ENCODE results near the gene RTN4RL1. TPM values are rescaled to one million over a fixed set of nuclear protein-coding genes. Genes with fewer than 3 reads are reported as not detected.

Gene RTN4RL1
- total RNA-seq, 2 experiments from 2014 or later: 1.3 to 1.5 TPM

DNA sequence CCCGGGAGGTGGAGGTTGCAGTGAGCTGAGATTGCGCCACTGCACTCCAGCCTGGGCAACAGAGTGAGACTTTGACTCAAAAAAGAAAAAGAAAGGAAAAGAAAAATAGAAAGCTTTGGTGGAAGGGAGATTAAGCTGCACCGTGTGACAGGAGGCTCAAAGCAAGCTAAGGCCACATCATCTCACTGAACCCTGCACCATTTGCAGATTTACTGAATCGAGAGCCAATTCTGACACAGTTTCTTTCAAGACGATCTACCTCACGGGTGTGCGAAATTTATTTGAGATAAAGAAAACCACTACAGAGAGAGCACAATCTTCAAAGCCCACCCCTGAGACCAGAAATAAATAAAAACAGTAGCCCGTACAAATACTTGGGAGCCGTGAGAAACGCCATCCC, 49.6 kb downstream of the RTN4RL1 start:
- CTCF ChIA-PET: no interaction called here
- POLR2A ChIA-PET: interaction anchor here (0.5 kb wide), 1 partner anchor 547 kb away, joined by 9 read pairs; no protein-coding TSS in a partner anchor

DNA sequence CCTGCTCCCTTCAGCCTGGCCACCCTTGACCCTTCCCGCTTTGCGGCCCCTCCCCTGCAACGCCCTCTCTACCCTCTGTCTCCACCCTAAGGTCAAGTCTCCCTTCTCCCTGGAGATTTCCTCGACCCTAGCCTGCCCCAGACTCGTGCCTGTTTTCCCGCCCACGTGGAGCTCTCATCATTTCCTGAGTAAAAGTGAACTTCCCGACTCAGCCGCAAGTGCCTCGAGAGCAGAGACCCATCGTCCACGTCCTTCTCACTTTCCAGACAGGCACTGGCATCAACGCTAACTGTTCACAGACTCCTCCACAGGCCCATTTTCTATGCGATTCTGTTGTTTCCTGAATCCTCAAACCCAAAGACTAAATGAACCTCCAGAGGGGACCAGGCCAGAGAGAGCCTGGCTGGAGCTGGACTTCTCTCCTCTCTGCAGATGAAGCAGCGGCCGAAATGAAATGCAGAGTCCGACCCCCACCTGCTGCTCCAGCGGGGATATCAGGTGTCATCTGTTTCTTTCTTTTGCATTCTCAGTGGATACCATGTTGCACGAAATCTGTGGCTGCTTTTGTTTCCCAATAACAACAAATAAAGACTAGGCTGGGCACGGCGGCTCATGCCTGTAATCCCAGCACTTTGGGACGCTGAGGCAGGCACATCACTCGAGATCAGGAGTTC, 52.5 kb downstream of the RTN4RL1 start:
- ChIA-PET POLR2A (no interaction called here), CTCF (interaction anchor here (0.5 kb wide), 1 partner anchor 148 kb away, joined by 3 read pairs; no protein-coding TSS in a partner anchor)

DNA sequence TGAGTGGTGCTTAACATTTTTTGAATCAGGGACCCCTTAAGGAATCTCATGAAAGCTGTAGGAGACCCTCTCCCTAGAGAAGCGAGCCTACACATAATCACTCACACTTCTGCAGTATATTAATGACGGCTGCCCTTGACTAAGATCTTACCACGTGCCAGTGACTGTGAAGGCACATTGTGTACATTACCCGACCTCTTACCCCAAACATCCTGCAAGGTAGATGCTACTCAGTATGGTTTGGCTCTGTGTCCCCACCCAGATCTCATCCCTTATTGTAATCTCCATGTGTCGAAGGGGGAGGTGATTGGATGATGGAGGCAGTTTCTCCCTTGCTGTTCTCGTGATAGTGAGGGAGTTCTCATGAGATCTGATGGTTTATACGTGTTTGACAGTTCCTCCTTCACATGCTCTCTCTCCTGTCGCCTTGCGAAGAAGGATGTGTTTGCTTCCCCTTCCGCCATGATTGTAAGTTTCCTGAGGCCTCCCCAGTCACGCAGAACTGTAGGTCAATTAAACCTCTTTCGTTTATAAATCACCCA, 54.2 kb downstream of the RTN4RL1 start:
- CTCF ChIA-PET: interaction anchor here (0.9 kb wide), 1 partner anchor 12 kb away, joined by 3 read pairs; no protein-coding TSS in a partner anchor

DNA sequence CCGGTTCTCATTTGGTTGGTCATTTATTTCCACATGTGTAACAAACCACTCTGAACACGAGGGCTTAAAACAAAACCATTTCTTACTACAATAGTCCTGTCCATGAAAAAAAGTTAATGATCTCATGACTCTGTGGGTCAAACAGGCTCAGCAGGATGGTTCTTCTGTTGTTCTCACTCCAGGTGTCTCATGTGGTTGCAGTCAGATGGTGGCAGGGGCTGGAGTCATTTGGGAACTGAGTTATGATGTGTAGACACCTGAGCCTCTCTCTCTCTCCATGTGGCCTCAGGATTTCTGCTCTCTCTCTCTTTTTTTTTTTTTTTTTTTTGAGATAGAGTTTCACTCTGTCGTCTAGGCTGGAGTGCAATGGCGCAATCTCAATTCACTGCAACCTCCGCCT, 55.4 kb downstream of the RTN4RL1 start:
- POLR2A ChIA-PET: no interaction called here
- CTCF ChIA-PET: interaction anchor here (0.9 kb wide), 1 partner anchor 13 kb away, joined by 3 read pairs; no protein-coding TSS in a partner anchor

More for the DNA sequence above, 54.2 kb downstream of the RTN4RL1 start:
- POLR2A ChIA-PET: no interaction called here

DNA sequence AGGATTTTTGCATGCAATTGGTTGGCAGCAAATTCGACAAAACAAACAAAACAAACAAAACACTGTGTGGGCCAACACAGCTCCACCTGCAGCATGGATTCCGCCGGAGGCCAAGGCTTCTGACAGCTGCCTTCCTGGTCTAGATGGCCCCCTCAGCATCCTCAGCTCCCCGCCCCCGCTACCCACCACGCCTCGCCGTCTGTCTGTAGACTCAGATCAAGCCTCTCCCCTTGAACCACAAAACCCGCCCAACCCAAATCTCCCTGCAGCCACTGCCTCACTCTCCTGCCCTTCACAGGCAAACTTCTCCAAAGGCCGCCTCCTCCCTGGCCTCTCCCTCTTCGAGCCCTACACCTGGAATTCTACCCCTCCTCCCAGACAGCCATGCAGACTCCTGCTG, 57.9 kb downstream of the RTN4RL1 start:
- ChIA-PET POLR2A (no interaction called here), CTCF (no interaction called here)

DNA sequence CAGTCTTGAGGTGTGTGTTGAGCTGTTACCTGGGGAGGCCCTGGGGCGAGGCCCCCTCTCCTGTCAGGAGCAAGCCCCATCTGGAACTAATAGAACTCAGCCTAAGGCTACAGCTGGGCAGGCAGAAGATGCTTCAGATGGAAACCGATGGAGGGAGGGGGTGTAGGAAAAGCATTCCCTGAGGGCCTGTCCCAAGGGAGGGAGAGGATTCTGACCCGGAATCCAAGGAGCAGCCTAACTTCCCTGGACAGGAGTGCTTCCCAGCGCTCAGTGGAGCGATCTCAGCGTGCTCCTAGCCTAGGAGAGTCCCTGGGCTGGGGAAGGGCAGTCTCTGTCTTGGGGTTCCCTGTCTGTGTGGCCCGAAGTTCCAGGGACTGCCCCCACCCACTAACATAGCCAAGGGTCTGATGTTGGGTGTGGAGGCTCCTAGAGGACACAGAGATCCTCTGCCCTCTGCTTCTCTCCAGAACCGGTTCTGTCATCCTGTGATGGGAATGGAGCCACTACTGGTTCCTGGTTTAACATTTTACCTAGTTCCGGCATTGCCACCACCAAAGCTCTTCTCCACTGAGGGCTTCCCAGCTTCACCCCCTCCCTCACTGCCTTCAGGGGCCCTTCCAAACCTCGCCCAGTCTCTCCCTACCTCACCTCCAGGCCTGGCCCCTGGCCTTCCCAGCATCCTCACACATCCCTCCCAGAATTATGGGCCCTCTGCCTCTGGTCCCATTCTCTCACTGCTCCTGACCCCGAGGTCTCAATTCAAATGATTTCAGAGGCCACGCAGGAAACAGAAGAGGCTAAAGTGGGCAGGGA, 58.7 kb downstream of the RTN4RL1 start:
- ChIA-PET CTCF (no interaction called here), POLR2A (no interaction called here)

DNA sequence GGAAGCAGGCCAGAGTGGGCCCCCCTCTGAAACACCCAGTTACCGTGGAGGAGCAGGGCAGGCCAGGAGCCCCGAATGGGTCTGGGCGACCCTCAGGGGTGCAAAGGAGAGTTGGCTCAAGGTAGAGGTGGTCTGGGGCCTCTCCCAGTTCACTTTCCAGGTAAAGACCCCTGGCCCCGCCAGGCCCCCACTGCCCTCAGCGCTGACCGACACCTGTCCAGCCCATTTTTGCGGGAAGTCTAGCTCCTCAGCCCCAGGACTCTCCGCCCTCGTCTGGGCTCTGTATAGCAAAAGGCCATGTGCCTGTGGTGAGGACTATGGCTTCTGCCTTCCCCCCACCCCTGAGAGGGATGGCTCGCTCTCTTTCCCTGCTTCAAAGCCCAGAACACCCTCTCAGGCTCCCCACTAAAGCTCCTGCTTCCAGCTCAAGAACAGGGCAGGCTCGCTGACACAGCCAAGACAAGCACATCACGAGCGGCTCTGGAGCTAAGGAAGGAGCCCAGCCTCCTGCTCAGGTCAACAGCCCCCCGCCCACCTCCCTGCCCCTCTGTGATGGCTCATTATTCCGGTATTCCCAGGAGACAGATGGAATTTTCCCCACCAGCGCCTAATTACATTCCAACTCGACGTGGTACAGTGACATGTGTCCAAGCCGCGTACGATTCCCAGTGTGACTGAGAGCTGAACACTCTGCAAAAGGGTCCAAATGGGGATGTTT, 59.4 kb downstream of the RTN4RL1 start:
- ChIA-PET CTCF (no interaction called here), POLR2A (no interaction called here)

DNA sequence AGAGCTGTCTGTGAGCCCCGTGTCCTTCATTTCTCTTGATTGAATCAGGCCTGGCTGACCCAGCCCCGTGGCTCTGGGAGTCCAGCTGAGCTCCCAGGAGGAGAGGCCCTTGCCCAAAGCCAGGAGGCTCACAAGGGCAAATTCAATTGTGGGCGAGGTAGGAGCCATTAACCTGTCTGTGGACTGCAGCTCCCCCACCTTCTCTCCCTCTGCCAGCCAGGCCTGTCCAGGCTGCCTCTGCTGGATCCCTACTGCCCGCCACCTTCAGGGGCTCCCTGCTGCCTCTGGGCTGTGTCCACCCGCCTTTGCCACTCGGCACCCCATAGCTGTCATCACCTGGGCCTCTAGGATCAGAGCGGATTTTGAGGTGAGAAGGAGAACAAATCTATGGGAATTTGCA, 61.9 kb downstream of the RTN4RL1 start:
- ChIA-PET POLR2A (no interaction called here), CTCF (no interaction called here)

DNA sequence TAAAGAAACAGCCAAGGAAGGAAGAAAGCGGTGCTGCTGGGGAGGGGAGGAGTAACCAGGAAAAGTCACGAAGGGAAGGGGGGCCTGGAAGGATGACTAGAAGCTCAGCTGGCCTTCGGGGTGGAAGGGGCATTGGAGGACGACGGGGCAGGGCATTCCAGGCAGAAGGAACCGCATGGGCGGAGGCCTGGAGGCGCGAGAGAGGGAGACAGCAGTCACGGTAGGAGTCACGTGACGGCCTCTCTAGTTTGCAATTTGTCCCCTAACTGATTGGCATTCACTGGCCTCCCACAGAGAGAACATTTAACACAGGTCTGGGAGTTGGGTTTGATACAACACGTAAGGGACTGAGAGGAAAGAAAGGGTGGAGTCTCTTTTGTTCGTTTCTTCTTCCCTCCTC, 63.9 kb downstream of the RTN4RL1 start:
- CTCF ChIA-PET: no interaction called here

DNA sequence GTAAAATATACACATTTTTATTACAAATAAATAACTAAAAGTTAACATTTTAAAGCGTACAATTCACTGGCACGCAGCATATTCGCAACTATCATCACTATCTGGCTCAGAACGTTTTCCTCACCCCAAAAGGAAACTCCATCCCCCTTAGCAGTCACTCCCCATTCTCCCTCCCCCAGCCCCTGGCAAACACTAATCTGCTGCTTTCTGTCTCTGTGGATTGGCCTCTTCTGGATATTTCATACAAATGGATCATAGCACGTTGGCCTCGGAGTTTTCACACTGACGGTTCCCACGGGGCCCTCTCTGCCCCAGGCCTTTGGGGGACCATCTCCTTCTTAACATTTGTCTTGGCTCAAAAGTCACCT, 64.6 kb downstream of the RTN4RL1 start:
- CTCF ChIA-PET: no interaction called here
- POLR2A ChIA-PET: no interaction called here

More for the DNA sequence above, 63.9 kb downstream of the RTN4RL1 start:
- POLR2A ChIA-PET: no interaction called here

DNA sequence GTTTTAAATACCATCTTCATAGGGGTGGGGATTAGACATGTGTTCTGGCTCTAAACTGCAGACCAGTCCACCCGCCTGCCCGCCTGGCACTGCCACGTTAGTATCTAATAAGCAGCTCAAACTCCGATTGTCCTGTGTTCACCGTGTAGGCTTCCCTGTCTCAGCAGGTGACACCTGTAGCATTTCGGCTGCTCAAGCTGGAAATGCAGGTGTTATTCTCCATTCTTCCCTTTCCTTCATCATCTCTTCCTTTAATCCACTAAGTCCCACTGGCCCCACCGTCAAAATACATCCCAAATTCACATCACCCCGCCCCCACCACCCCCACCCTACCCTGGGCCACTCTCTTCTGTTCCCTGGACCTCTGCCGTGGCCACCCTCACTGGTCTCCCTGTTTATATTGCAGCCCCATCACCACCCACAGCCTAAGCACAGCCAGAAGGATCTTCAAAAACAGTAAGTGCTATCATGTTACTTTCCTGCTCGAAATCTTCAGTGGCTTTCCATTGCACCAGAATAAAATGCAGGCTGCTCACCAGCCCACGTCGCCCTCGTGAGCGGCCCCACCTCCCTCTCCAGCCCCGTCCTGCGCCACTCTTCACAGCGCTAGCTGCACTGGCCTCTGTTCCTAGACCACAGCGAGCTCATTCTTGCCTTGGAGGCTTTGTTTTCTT, 65.1 kb downstream of the RTN4RL1 start:
- CTCF ChIA-PET: no interaction called here
- POLR2A ChIA-PET: no interaction called here

DNA sequence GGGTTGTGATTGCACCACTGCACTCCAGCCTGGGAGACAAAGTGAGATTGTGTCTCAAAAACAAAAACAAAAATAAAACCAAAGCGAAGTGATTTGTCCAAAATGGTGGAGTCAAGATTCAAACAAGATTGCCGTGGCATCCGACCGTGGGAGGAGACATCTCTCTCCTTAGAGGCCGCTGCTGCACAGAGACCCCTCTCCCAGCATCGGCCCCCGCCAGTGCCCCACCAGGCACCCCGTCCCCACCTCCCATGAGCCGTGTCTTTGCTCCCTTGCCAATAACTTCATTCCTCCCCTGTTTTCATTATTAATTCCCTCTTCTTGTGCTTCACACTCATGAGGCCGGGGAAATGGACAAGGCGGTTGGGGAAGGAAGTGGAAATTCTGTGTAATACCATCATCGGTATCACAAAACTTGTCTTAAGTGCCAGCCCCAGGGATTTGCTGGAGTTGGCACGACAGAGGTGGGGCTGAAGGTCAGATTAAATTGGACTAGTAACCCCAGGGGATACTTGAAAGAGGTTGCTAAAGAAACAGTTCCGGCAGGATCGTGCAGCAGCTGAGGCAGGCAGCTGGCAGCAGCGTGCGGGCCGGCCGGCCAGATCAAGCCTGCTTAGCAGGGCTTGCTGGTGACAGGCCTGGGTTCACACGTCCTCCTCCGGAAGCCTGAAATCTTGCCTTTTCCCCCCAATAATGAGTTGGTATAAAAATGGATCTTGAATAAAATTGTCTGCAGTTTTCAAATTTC, 66.8 kb downstream of the RTN4RL1 start:
- POLR2A ChIA-PET: no interaction called here
- CTCF ChIA-PET: no interaction called here

DNA sequence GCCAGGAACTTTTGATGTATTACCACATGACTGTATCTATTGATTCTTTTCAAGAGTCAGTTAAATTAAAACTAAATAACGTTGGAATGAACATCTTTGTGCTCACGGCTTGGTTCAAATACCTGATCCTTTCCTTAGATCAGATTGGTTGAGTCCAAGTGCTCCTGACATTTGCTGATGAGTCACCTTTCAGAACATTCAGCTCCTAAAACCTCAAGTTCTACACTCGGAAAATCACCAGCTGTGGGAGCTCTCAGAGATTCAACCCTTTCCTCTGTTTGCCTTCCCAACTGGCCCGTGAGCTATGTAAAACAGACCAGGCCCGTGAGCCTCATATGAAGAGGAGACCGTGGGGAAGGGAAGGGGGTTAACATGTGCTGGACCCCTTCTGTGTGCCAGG, 68.1 kb downstream of the RTN4RL1 start:
- POLR2A ChIA-PET: no interaction called here

DNA sequence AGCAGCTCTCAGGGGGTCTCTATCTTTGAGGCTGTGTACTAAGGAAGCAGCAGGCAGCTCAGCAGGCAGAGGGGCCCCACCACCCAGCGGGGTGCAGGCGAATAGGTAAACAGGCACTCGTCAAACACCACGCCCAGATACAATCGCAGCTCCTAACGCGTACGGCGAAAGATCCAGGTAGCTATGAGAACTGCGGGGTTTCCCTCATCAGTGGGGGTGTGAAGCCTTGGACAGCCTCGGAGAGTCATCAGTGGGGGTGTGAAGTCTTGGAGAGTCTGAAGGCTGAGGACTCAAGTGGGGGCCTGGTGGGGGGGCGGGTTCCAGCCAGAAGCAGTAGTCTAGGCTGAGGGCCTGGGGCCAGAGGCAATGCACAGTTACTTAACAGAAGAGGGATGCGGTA, 69.0 kb downstream of the RTN4RL1 start:
- POLR2A ChIA-PET: no interaction called here
- CTCF ChIA-PET: no interaction called here

More for the DNA sequence above, 68.1 kb downstream of the RTN4RL1 start:
- CTCF ChIA-PET: no interaction called here

DNA sequence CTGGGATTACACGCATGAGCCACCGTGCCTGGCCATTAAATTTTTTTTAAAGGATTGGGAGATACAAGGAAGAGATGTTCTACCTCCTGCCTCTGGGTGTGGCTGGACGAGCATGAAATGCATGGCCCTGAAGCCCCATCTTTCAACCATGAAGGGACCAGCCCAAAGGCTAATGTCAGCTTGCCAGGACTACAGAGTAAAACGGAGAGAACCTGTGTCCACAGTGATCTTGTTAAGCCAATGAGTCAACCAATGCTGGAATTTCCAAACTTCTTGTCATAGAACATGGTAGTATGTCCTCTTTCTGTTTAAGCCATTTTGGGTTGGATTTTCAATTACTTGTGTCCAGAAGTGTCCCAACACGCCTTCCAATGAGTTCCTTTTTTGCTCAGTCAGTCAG, 71.3 kb downstream of the RTN4RL1 start:
- CTCF ChIA-PET: no interaction called here
- POLR2A ChIA-PET: no interaction called here

DNA sequence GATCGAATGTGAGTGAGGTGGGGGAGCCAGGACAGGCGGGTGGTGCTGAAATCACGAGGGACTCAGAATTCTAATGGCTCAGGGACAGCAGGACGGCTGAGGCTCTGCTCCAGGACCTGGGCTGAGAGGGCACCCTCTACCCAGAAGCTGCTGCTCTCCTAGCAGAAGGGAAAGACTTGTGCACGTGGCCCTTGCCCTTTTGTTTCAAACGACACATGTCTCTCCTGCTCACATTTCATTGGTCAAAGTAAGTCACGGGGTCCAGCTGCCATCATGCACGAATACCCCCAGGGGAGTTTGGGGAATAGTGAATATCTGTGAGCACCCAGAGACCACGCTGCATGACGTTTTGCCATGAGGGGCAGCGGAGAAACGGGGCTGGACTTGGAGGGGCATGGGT, 73.2 kb downstream of the RTN4RL1 start:
- ChIA-PET CTCF (no interaction called here), POLR2A (no interaction called here)

DNA sequence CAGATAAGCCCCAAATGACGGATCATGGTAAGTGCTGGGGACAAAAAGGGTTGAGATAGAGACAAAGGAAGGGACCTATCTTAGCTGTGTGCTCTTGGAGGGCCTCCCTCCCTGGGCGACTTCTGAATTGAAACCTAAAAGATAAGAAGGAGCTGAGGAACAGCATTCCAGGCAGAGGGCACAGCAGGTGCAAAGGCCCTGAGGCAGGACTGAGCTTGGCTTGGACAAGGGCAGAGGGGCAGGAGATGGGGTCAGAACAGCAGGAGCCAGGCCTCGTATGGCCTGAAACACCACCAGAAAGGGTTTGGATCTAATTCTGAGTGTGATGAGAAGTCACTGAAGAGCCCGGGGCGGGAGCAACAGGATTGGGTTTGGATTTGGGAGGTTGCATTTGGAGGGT, 75.4 kb downstream of the RTN4RL1 start:
- ChIA-PET POLR2A (no interaction called here), CTCF (no interaction called here)

DNA sequence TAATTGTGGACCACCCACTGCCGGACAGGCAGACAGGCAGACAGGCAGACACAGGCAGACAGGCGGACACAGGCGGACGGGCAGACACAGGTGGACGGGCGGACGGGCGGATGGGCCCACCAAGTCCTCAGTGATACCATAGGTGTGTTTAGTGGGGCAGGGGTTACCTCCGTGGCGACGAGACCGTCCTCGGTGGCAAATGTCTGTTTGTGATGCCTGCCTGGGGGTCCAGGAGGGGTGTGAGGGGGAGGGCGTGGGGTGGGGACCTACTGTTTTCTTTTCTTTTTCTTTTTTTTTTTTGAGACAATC, 76.7 kb downstream of the RTN4RL1 start:
- CTCF ChIA-PET: interaction anchor here (0.6 kb wide), 1 partner anchor 180 kb away, joined by 3 read pairs; no protein-coding TSS in a partner anchor

DNA sequence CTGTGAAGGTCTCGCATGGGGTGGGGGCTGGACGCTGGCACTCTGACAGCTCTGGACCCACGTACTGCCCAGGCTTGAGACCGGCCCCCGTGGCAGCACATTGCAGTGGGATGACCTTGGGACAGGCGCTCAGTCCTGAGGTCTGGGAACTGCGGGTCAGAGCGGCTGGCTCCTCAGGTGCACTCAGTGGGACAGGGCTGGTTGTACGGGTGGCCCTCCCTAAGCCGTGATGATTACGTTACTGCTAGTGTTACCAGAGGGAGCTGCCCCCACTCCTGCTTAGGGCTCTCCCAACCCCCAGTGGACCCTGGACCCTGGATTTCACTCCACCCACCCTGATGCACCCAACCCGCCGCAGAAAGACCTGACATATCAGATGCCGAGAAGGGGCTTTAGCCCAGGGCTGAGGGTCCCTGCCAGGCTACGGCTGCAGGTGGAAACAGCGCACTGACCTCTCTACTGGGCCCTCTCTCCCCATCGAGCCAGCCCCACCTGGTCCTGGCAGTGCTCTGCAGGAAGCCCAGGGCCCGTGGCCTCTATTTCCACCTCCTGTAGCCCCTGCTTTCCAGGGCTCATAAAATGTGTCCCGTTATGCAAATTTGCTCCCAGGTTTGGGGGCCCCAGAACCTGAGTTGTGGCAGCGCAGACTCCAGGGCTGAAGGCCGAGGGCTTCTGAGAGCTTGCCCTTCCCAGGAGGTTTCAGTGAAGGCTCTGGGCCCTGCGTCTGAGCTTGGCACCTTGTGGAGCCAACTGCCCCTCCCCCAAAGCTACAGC, 77.2 kb downstream of the RTN4RL1 start:
- CTCF ChIA-PET: no interaction called here
- POLR2A ChIA-PET: no interaction called here

More for the DNA sequence above, 76.7 kb downstream of the RTN4RL1 start:
- POLR2A ChIA-PET: no interaction called here
